SK-N-SH (cell line): ENCODE measurements around the gene TMEM95. TPM values are rescaled to one million over a fixed set of nuclear protein-coding genes. Genes with fewer than 3 reads are reported as not detected.

Source experiments
- CTCF ChIA-PET: fragments of 300-600, 350-600 bp; formaldehyde crosslinking; extraction: SDS; loops from one replicate; lab custom pipeline; 2021; lab: Yijun Ruan, JAX
- POLR2A ChIA-PET: fragments of 350-600 bp; sonication (Branson Sonifier 250); formaldehyde crosslinking; extraction: SDS; loops from one replicate; lab custom pipeline; 2020; ENCODE audit warnings: antibody characterized with exemption, inconsistent platforms; lab: Yijun Ruan, JAX
- DNase-seq: peaks from one replicate; pipeline ENCODE4 v3.0.0; 2012
- H2AFZ ChIP-seq: fragments of 200-600 bp; sonication (generic); 2 replicates; pipeline ENCODE4 v1.8.1; 2016; ENCODE audit warnings: antibody characterized with exemption, mild to moderate bottlenecking, low read depth
- H3F3A ChIP-seq: fragments of 200-600 bp; sonication (generic); replicated peaks from 2 replicates; pipeline ENCODE3; 2016; ENCODE audit warnings: antibody characterized with exemption, mild to moderate bottlenecking; ENCODE audit not compliant: insufficient read depth
- H3K27ac ChIP-seq, 2 experiments: fragments of 200-500 bp in 1 of 2; fragments of 200-600 bp in 1 of 2; sonication (Bioruptor generic) in 1 of 2; sonication (generic), shearing (Covaris generic) in 1 of 2; 2 replicates each; pipeline versions ENCODE4 v1.5.1 to v1.6.1; 2014 to 2016; ENCODE audit warnings: low read depth in 2 of 2, inconsistent platforms in 1 of 2, low read length in 1 of 2, mild to moderate bottlenecking in 1 of 2, mixed read lengths in 1 of 2
- H3K27me3 ChIP-seq: fragments of 200-600 bp; sonication (generic), shearing (Covaris generic); 2 replicates; pipeline ENCODE4 v1.6.1; 2016; ENCODE audit warnings: mixed run types; ENCODE audit not compliant: insufficient read depth
- H3K36me3 ChIP-seq, 2 experiments: fragments of 200-500 bp in 1 of 2; fragments of 200-600 bp in 1 of 2; sonication (Bioruptor generic) in 1 of 2; sonication (generic) in 1 of 2; replicated peaks in 1 of 2; 2 replicates each; pipeline versions ENCODE3 to v1.5.1; 2014 to 2016; ENCODE audit warnings: low read length in 1 of 2, mild to moderate bottlenecking in 1 of 2; ENCODE audit not compliant: insufficient read depth in 2 of 2, control insufficient read depth in 1 of 2
- H3K4me1 ChIP-seq, 2 experiments: fragments of 200-500 bp in 1 of 2; fragments of 200-600 bp in 1 of 2; sonication (Bioruptor generic) in 1 of 2; sonication (generic), shearing (Covaris generic) in 1 of 2; 2 replicates each; pipeline versions ENCODE4 v1.5.1 to v1.6.1; 2014 to 2016; ENCODE audit warnings: low read depth in 1 of 2, low read length in 1 of 2, mixed run types in 1 of 2; ENCODE audit not compliant: insufficient read depth in 2 of 2, control insufficient read depth in 1 of 2
- H3K4me2 ChIP-seq: fragments of 200-600 bp; sonication (generic), shearing (Covaris generic); 2 replicates; pipeline ENCODE4 v1.6.1; 2017; ENCODE audit warnings: mixed run types
- H3K4me3 ChIP-seq, 2 experiments: fragments of 200-500 bp in 1 of 2; fragments of 200-600 bp in 1 of 2; sonication (Bioruptor generic) in 1 of 2; sonication (generic), shearing (Covaris generic) in 1 of 2; 2 replicates each; pipeline versions ENCODE4 v1.5.1 to v1.8.1; 2014 to 2016; ENCODE audit warnings: low read depth in 2 of 2, inconsistent platforms in 1 of 2, low read length in 1 of 2, mild to moderate bottlenecking in 1 of 2, mixed read lengths in 1 of 2, moderate library complexity in 1 of 2
- H3K79me2 ChIP-seq: fragments of 200-600 bp; sonication (generic); 2 replicates; pipeline ENCODE4 v1.8.1; 2017; ENCODE audit warnings: mild to moderate bottlenecking; ENCODE audit not compliant: insufficient read depth
- H3K9ac ChIP-seq: fragments of 200-600 bp; sonication (generic); 2 replicates; pipeline ENCODE4 v1.6.1; 2017; ENCODE audit warnings: mixed run types
- H3K9me2 ChIP-seq: fragments of 200-600 bp; sonication (generic); 2 replicates; pipeline ENCODE4 v1.6.1; 2017; ENCODE audit warnings: mixed run types
- H3K9me3 ChIP-seq: fragments of 200-600 bp; sonication (generic); 2 replicates; pipeline ENCODE4 v1.6.1; 2017; ENCODE audit warnings: mixed run types, mild to moderate bottlenecking, moderate library complexity
- H4K20me1 ChIP-seq: fragments of 200-600 bp; sonication (generic); 2 replicates; pipeline ENCODE4 v1.6.1; 2017; ENCODE audit warnings: mild to moderate bottlenecking, mixed run types; ENCODE audit not compliant: insufficient read depth
- CHD2 ChIP-seq: fragments of 150-350 bp; IDR thresholded peaks from 2 replicates; pipeline ENCODE4 v1.6.1; 2018; ENCODE audit warnings: low read length; ENCODE audit not compliant: partially characterized antibody
- FOXM1 ChIP-seq: IDR thresholded peaks from 2 replicates; pipeline ENCODE4 v1.4.0; 2012; ENCODE audit warnings: low read depth, mild to moderate bottlenecking
- GABPA ChIP-seq: IDR thresholded peaks from 2 replicates; pipeline ENCODE4 v1.4.0; 2012; ENCODE audit warnings: low read depth, mild to moderate bottlenecking
- JUND ChIP-seq: IDR thresholded peaks from 2 replicates; pipeline ENCODE4 v1.4.0; 2012
- MXI1 ChIP-seq: IDR thresholded peaks from 2 replicates; pipeline ENCODE4 v1.6.1; 2012; ENCODE audit warnings: mild to moderate bottlenecking, low read depth, low read length, improper control_type of control experiment
- POLR2AphosphoS5 ChIP-seq: IDR thresholded peaks from 2 replicates; pipeline ENCODE4 v1.6.1; 2012; ENCODE audit warnings: low read depth, low read length
- RCOR1 ChIP-seq: fragments of 150-350 bp; IDR thresholded peaks from 2 replicates; pipeline ENCODE4 v1.6.1; 2017; ENCODE audit warnings: antibody characterized with exemption, low read length
- TCF12 ChIP-seq: IDR thresholded peaks from 2 replicates; pipeline ENCODE4 v1.4.0; 2012
- TEAD4 ChIP-seq: IDR thresholded peaks from 2 replicates; pipeline ENCODE4 v1.4.0; 2012; ENCODE audit warnings: mild to moderate bottlenecking, borderline replicate concordance; ENCODE audit not compliant: insufficient read depth
- YY1 ChIP-seq: IDR thresholded peaks from 2 replicates; pipeline ENCODE4 v1.4.0; 2012; ENCODE audit warnings: low read depth, mild to moderate bottlenecking
- WGBS: methylation state at CpG from one replicate; pipeline ENCODE4 v1.1.6; 2017; ENCODE audit warnings: low lambda C conversion rate; 5-methylcytosine and 5-hydroxymethylcytosine counted together
- polyA plus RNA-seq, 3 experiments: library from polyadenylated mRNA; depleted of rRNA; stranded (reverse); fragments of >200 nt; gene quantifications; 2 replicates each; pipeline ENCODE4 v1.2.3, GENCODE V29; 2012
- TF ChIP-seq, protein P1 (sequence below): fragments of 200-600 bp; sonication (generic); IDR thresholded peaks from 2 replicates; pipeline ENCODE4 v1.6.1; 2017; ENCODE audit warnings: antibody characterized with exemption, mild to moderate bottlenecking, moderate library complexity
- TF ChIP-seq, protein P2 (sequence below): IDR thresholded peaks from 2 replicates; pipeline ENCODE4 v1.6.1; 2012; ENCODE audit warnings: mild to moderate bottlenecking, low read depth, low read length, moderate library complexity
- TF ChIP-seq, protein P3 (sequence below): IDR thresholded peaks from 2 replicates; pipeline ENCODE4; 2012

The TMEM95 gene
- polyA plus RNA-seq, 1 of the 3 experiments (the other 2 are of a cell fraction) = not detected

DNA sequence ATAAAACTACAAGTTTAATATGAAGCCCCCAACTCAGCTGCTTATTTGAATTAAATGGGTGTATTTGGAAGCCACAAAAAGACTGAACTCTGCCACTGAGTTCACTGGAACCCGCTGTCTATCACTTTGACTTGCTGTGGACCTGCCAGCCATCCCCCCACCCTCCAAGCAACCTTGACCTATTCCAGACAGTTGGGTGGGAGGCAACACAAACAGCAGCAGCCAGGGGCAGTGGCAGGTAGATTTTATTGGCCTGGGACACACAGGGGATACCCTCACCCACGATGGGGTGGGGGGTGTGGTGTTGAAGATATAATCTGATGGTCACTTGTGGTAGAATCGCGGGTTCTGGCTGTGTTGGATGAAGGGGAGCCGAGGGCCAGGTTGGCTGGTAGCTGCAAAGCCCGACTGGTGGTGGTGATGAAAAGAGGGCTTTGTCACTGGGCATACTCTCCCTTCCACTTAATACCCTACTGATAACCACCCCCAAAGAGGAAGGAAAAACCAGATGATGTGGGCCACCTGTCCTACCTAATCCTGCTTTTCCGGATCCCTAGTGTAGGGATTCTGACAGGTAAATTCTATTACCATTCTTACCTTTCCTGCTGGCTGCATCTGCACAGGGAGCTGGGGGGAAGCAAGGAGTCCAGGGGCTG lies 42.4 kb upstream of the TMEM95 start:
- H2AFZ ChIP-seq = no peak overlapping the region
- WGBS = 65% methylated on average over 7 of the region's 7 CpGs
- peaks cover 69% of the 10 kb centered on the region for H3K79me2 ChIP-seq
- no peak overlapping the region for H3K9ac ChIP-seq
- H3K27me3 ChIP-seq = no peaks in the 10 kb centered on the region
- POLR2A ChIA-PET = interaction anchor here (1.2 kb wide), 1 partner anchor 17 kb away, joined by 6 read pairs; the partner anchor contains the start of gene NEURL4
- H3K4me2 ChIP-seq = peak overlapping the region; percentile 30; the same call in 1 of the 2 replicates
- peaks cover 23 to 49% of the 10 kb centered on the region in 2 experiments for H3K4me1 ChIP-seq
- H3K9me3 ChIP-seq = no peaks in the 10 kb centered on the region
- TF ChIP-seq MXI1 (no peak), JUND (no peak), YY1 (no peak)
- TF ChIP-seq, all 33 proteins: peak for 0
- CTCF ChIA-PET = interaction anchor here (0.6 to 2.2 kb wide), 8 partner anchors 10 to 94 kb away, joined by 3 to 8 read pairs (median 3); no protein-coding TSS in a partner anchor
- Histone ChIP-seq H3F3A (peaks cover 64% of the 10 kb centered on the region), H3K9me2 (no peaks in the 10 kb centered on the region), H4K20me1 (peaks cover 62% of the 10 kb centered on the region), H3K36me3 (peaks cover 49 to 59% of the 10 kb centered on the region in 2 experiments), H3K27ac (0 out of 4 replicates have a peak overlapping the region, but pooled peaks of 1 of the 2 experiments have one; percentile 8), H3K4me3 (no peak overlapping the region)
- DNase-seq = no peak

DNA sequence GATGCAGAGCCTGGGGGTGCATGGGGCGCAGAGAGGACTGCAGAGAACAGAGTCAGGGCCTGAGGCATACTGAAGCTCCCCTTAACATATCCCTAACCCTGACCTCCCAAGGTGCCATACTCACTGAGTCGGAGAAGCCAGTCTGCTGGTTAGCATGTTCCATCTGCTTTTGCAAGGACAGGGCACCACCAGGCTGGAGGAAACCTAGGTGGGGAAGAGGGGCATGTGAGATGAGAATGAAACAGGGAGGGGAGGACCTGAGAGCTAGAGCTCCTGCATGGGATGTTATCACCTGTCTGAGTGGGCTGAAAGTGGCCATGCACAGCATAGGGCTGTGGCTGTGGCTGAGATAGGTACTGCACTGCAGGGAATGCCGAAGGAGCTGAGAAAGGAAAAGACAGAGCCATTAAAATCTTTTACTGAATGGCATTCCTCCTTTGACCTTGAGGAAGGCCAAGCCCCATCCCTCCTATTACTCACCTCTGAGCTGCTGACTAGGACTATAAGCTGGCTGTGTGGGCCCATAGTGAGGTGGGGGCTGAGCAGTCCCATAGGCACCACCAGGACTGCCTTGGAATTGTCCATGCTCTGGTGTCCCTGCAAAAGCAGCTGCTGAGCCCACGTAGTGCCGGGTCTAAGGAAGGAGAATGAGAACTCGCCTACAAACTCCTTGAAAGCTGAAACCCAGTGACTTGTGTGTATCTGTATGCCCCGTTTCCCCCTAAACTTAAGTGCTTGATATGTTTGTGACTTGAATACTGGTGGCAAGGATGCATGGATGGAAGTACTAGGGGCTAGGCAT lies 41.7 kb upstream of the TMEM95 start:
- H3K4me1 ChIP-seq = peaks cover 23 to 49% of the 10 kb centered on the region in 2 experiments
- peak overlapping the region; percentile 99; the same call in 1 of the 2 replicates for H3K4me2 ChIP-seq
- H3K27me3 ChIP-seq = no peaks in the 10 kb centered on the region
- H3K9ac ChIP-seq = no peak overlapping the region
- peaks cover 62% of the 10 kb centered on the region for H4K20me1 ChIP-seq
- peak overlapping the region in 1 of 2 experiments; percentile 94; a peak in 1 of 4 replicates for H3K4me3 ChIP-seq
- no peak for DNase-seq
- ChIA-PET POLR2A (interaction anchor here (0.8 to 1.2 kb wide), 2 partner anchors 12 to 16 kb away, joined by 3 to 6 read pairs; partner anchors contain the start of gene NEURL4), CTCF (interaction anchor here (0.6 to 2.2 kb wide), 9 partner anchors 11 to 99 kb away, joined by 3 to 7 read pairs (median 3); no protein-coding TSS in a partner anchor)
- H3K9me3 ChIP-seq = no peaks in the 10 kb centered on the region
- peaks cover 62% of the 10 kb centered on the region for H3K79me2 ChIP-seq
- no peaks in the 10 kb centered on the region for H3K9me2 ChIP-seq
- H3K36me3 ChIP-seq = peaks cover 53 to 59% of the 10 kb centered on the region in 2 experiments
- H2AFZ ChIP-seq = no peak overlapping the region
- TF ChIP-seq, protein P1, sequence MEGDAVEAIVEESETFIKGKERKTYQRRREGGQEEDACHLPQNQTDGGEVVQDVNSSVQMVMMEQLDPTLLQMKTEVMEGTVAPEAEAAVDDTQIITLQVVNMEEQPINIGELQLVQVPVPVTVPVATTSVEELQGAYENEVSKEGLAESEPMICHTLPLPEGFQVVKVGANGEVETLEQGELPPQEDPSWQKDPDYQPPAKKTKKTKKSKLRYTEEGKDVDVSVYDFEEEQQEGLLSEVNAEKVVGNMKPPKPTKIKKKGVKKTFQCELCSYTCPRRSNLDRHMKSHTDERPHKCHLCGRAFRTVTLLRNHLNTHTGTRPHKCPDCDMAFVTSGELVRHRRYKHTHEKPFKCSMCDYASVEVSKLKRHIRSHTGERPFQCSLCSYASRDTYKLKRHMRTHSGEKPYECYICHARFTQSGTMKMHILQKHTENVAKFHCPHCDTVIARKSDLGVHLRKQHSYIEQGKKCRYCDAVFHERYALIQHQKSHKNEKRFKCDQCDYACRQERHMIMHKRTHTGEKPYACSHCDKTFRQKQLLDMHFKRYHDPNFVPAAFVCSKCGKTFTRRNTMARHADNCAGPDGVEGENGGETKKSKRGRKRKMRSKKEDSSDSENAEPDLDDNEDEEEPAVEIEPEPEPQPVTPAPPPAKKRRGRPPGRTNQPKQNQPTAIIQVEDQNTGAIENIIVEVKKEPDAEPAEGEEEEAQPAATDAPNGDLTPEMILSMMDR = peak; percentile 27; the same call in 1 of the 2 replicates
- TF ChIP-seq GABPA (no peak), JUND (no peak), FOXM1 (no peak), YY1 (no peak), CHD2 (no peak), TCF12 (no peak), POLR2AphosphoS5 (peak; percentile 50; the same call in 1 of the 2 replicates), TEAD4 (no peak), RCOR1 (no peak)
- TF ChIP-seq, protein P2, sequence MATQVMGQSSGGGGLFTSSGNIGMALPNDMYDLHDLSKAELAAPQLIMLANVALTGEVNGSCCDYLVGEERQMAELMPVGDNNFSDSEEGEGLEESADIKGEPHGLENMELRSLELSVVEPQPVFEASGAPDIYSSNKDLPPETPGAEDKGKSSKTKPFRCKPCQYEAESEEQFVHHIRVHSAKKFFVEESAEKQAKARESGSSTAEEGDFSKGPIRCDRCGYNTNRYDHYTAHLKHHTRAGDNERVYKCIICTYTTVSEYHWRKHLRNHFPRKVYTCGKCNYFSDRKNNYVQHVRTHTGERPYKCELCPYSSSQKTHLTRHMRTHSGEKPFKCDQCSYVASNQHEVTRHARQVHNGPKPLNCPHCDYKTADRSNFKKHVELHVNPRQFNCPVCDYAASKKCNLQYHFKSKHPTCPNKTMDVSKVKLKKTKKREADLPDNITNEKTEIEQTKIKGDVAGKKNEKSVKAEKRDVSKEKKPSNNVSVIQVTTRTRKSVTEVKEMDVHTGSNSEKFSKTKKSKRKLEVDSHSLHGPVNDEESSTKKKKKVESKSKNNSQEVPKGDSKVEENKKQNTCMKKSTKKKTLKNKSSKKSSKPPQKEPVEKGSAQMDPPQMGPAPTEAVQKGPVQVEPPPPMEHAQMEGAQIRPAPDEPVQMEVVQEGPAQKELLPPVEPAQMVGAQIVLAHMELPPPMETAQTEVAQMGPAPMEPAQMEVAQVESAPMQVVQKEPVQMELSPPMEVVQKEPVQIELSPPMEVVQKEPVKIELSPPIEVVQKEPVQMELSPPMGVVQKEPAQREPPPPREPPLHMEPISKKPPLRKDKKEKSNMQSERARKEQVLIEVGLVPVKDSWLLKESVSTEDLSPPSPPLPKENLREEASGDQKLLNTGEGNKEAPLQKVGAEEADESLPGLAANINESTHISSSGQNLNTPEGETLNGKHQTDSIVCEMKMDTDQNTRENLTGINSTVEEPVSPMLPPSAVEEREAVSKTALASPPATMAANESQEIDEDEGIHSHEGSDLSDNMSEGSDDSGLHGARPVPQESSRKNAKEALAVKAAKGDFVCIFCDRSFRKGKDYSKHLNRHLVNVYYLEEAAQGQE = no peak
- TF ChIP-seq, protein P3, sequence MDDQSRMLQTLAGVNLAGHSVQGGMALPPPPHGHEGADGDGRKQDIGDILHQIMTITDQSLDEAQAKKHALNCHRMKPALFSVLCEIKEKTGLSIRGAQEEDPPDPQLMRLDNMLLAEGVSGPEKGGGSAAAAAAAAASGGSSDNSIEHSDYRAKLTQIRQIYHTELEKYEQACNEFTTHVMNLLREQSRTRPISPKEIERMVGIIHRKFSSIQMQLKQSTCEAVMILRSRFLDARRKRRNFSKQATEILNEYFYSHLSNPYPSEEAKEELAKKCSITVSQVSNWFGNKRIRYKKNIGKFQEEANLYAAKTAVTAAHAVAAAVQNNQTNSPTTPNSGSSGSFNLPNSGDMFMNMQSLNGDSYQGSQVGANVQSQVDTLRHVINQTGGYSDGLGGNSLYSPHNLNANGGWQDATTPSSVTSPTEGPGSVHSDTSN = no peak
- WGBS = 78% methylated on average over 6 of the region's 7 CpGs
- H3K27ac ChIP-seq = peak overlapping the region in 1 of 2 experiments; percentile 8; a peak in 2 of 4 replicates
- peaks cover 63% of the 10 kb centered on the region for H3F3A ChIP-seq
